Measurements from ENCODE around the gene ARHGAP28. TPM values are rescaled to one million over a fixed set of nuclear protein-coding genes. Genes with fewer than 3 reads are reported as not detected.

ARHGAP28 gene
- 153 to 161 TPM (median 159 TPM) in 3 replicates for total RNA-seq

GRCh38 chr18:6729247-6730091 is at the start of gene ARHGAP28:
TSS of gene ARHGAP28 (plus strand) at chr18:6729716. CDS start at chr18:6729822, 106 bp downstream.
- TF ChIP-seq CTCF (IDR thresholded peaks at IDR 0.05; ENCODE audit: unreplicated experiment): no peak
- Mint-ChIP-seq H3K4me1 (peaks cover 63% of the 10 kb centered on the region), H3K4me3 (peak within 1 kb of the TSS; percentile 92)

GRCh38 chr18:6681331-6681875 is 48.1 kb upstream of the ARHGAP28 start:
- Mint-ChIP-seq H3K4me3 (no peak overlapping the region), H3K9me3 (peaks cover 11% of the 10 kb centered on the region), H3K27ac (peak overlapping the region; percentile 68), H3K4me1 (peaks cover 40% of the 10 kb centered on the region), H3K36me3 (no peaks in the 10 kb centered on the region), H3K27me3 (ENCODE audit: low read depth) (no peaks in the 10 kb centered on the region)
- TF ChIP-seq CTCF (IDR thresholded peaks at IDR 0.05; ENCODE audit: unreplicated experiment): no peak
- DNase-seq (ENCODE audit: low spot score in 2 of 2, unreplicated experiment in 2 of 2): no peak

More at GRCh38 chr18:6729247-6730091, at the start of gene ARHGAP28:
- Mint-ChIP-seq H3K27me3 (ENCODE audit: low read depth) (no peaks in the 10 kb centered on the region), H3K9me3 (no peaks in the 10 kb centered on the region), H3K36me3 (no peaks in the 10 kb centered on the region), H3K27ac (peak within 1 kb of the TSS; percentile 99)
- peak; percentile 86 to 89 for DNase-seq (ENCODE audit: low spot score in 2 of 2, unreplicated experiment in 2 of 2)

- Mint-ChIP-seq H3K27ac (peak overlapping the region; percentile 68), H3K9me3 (peaks cover 5% of the 10 kb centered on the region), H3K27me3 (ENCODE audit: low read depth) (no peaks in the 10 kb centered on the region), H3K4me1 (peaks cover 33% of the 10 kb centered on the region), H3K36me3 (no peaks in the 10 kb centered on the region), H3K4me3 (no peak overlapping the region)
- no peak for DNase-seq (ENCODE audit: low spot score in 2 of 2, unreplicated experiment in 2 of 2)
- TF ChIP-seq CTCF (IDR thresholded peaks at IDR 0.05; ENCODE audit: unreplicated experiment): no peak
Observed at GRCh38 chr18:6682437-6683111, 46.9 kb upstream of the ARHGAP28 start.

GRCh38 chr18:6683112-6683876 is 46.2 kb upstream of the ARHGAP28 start:
- DNase-seq (ENCODE audit: low spot score in 2 of 2, unreplicated experiment in 2 of 2): no peak
- Mint-ChIP-seq H3K36me3 (no peaks in the 10 kb centered on the region), H3K4me3 (no peak overlapping the region), H3K4me1 (peaks cover 28% of the 10 kb centered on the region), H3K27me3 (ENCODE audit: low read depth) (no peaks in the 10 kb centered on the region), H3K27ac (peak overlapping the region; percentile 68), H3K9me3 (peaks cover 5% of the 10 kb centered on the region)
- no peak for TF ChIP-seq CTCF (IDR thresholded peaks at IDR 0.05; ENCODE audit: unreplicated experiment)

- no peaks in the 10 kb centered on the region for H3K36me3 Mint-ChIP-seq
- H3K4me3 Mint-ChIP-seq: no peak overlapping the region
- H3K27me3 Mint-ChIP-seq (ENCODE audit: low read depth): no peaks in the 10 kb centered on the region
- H3K27ac Mint-ChIP-seq: no peak overlapping the region
- H3K9me3 Mint-ChIP-seq: peaks cover 9% of the 10 kb centered on the region
- TF ChIP-seq CTCF (IDR thresholded peaks at IDR 0.05; ENCODE audit: unreplicated experiment): no peak
- peaks cover 5% of the 10 kb centered on the region for H3K4me1 Mint-ChIP-seq
- DNase-seq (ENCODE audit: low spot score in 2 of 2, unreplicated experiment in 2 of 2): no peak
Observed at GRCh38 chr18:6687676-6688075, 41.8 kb upstream of the ARHGAP28 start.

Measured in mesothelial cell of epicardium (in vitro differentiated cells).